ENCODE results near the gene SLC15A1. TPM values are rescaled to one million over a fixed set of nuclear protein-coding genes. Genes with fewer than 3 reads are reported as not detected.

The SLC15A1 gene
- total RNA-seq, 4 donors from 2014 or later = 0.19 to 5.3 (median 2.3) TPM

DNA sequence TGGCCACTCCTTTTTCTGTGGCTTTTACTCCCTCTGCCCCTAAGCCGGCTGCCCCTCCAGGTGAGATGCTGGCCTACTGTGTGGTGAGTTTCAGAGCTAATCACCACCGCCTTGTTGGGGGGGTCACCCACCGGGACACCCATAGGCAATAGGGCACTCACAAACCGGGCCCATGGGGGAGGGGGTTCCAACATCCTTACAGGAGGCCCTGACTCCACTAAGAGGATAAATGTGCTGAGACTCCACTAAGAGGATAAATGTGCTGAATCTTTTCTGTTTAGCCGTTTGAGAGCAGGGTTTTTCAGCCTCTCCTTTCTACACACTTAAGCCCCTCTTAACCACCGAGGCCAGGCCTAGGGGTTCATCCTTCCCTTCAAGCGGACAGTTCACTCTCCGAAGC is 73.7 kb downstream of the SLC15A1 start:
- 72 to 80% methylated on average over 5 to 6 of the region's 8 CpGs for WGBS, 2 donors
- peaks cover 0 to 37% (median 0%) of the 10 kb centered on the region in 3 donors for H3K4me1 ChIP-seq
- no peak overlapping the region for H3K4me3 ChIP-seq
- intact Hi-C loops (cut with DNase I) = no loop called here
- no peak for DNase-seq
- H3K36me3 ChIP-seq = no peaks in the 10 kb centered on the region
- no peak overlapping the region for H3K27ac ChIP-seq
- no peaks in the 10 kb centered on the region for H3K9me3 ChIP-seq
- no peaks in the 10 kb centered on the region for H3K27me3 ChIP-seq
- TF ChIP-seq, protein P1, sequence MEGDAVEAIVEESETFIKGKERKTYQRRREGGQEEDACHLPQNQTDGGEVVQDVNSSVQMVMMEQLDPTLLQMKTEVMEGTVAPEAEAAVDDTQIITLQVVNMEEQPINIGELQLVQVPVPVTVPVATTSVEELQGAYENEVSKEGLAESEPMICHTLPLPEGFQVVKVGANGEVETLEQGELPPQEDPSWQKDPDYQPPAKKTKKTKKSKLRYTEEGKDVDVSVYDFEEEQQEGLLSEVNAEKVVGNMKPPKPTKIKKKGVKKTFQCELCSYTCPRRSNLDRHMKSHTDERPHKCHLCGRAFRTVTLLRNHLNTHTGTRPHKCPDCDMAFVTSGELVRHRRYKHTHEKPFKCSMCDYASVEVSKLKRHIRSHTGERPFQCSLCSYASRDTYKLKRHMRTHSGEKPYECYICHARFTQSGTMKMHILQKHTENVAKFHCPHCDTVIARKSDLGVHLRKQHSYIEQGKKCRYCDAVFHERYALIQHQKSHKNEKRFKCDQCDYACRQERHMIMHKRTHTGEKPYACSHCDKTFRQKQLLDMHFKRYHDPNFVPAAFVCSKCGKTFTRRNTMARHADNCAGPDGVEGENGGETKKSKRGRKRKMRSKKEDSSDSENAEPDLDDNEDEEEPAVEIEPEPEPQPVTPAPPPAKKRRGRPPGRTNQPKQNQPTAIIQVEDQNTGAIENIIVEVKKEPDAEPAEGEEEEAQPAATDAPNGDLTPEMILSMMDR (IDR thresholded peaks at IDR 0.05) = no peak
- TF ChIP-seq POLR2A (IDR thresholded peaks at IDR 0.05) = no peak

DNA sequence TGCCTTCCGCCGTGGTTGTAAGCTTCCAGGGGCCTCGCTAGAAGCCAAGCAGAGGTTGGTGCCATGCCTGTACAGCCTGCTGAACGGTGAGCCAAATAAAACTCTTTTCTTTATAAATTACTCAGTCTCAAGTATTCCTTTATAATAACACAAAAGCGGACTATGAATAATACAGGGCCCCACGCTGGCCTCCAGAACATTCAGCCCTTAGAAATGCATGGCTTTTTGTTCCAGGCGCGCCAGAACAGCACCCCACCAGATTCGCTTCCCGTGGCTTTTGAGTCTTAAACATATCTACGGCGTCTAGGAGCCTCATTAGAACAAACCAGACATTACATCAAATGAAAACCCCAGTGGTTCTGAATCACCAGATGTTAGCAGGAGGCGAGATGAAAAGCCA is 75.1 kb downstream of the SLC15A1 start:
- no peak for TF ChIP-seq POLR2A (IDR thresholded peaks at IDR 0.05)
- TF ChIP-seq, protein P1 (IDR thresholded peaks at IDR 0.05) = no peak
- Histone ChIP-seq H3K4me3 (no peak overlapping the region), H3K27ac (no peak overlapping the region), H3K4me1 (peaks cover 0 to 48% (median 8%) of the 10 kb centered on the region in 3 donors), H3K27me3 (no peaks in the 10 kb centered on the region), H3K36me3 (no peaks in the 10 kb centered on the region), H3K9me3 (no peaks in the 10 kb centered on the region)
- WGBS, 2 donors = 39 to 47% methylated on average over 12 to 13 of the region's 13 CpGs
- DNase-seq = no peak
- intact Hi-C loops (cut with DNase I) = no loop called here

DNA sequence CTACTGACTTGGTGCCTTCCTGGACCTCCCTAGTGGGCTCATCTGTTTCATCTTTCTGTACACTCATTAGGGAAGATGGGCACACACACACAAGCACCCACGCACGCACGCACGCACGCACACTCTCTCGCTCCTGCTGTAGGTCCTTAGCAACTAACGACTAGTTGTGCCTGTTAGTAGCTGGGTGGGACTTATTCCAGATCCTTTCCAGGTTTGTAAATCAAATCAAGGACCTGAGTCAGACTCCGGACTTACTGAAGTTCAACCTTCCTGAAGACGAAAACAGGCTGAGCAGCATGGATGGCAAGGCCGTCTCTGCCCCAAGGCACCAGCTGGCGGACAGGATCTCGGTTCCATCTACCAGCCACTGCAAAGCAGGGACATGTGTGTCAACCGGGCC is 76.2 kb downstream of the SLC15A1 start:
- Histone ChIP-seq H3K27ac (peak overlapping the region in 3 of 4 donors; percentile 28 to 75 (median 41)), H3K4me3 (peak overlapping the region in 2 of 4 donors; percentile 16 to 27), H3K4me1 (peaks cover 0 to 48% (median 8%) of the 10 kb centered on the region in 3 donors), H3K36me3 (no peaks in the 10 kb centered on the region), H3K27me3 (no peaks in the 10 kb centered on the region), H3K9me3 (no peaks in the 10 kb centered on the region)
- DNase-seq = no peak
- no peak for TF ChIP-seq POLR2A (IDR thresholded peaks at IDR 0.05)
- TF ChIP-seq, protein P1 (IDR thresholded peaks at IDR 0.05) = no peak
- 53 to 62% methylated on average over 6 to 13 of the region's 13 CpGs for WGBS, 2 donors
- intact Hi-C loops (cut with DNase I) = no loop called here

DNA sequence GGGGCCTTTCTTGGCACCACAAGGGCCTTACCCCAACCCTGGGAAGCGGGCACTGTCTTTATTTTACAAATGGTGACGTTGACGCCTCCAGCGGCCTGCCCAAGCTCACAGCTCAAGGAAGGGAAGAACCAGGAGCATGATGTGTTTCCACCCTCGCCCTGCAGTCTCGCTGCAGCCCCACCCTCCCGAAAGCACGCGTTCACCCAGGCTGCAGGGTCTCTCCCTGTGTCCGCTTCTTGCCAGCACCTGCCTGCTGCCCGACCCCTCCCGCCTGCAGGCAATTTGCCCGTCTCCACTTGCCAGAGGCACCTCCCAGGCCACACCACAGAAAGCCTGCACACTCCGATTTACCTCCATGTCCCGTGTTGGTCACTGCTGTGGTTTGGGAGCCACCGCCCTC is 76.6 kb downstream of the SLC15A1 start:
- intact Hi-C loops (cut with DNase I) = no loop called here
- no peaks in the 10 kb centered on the region for H3K9me3 ChIP-seq
- H3K4me1 ChIP-seq = peaks cover 0 to 48% (median 8%) of the 10 kb centered on the region in 3 donors
- TF ChIP-seq POLR2A (IDR thresholded peaks at IDR 0.05) = no peak
- TF ChIP-seq, protein P1 (IDR thresholded peaks at IDR 0.05) = no peak
- no peaks in the 10 kb centered on the region for H3K27me3 ChIP-seq
- H3K36me3 ChIP-seq = no peaks in the 10 kb centered on the region
- peak overlapping the region in 2 of 4 donors; percentile 16 to 27 for H3K4me3 ChIP-seq
- DNase-seq = no peak
- peak overlapping the region in 3 of 4 donors; percentile 28 to 75 (median 41) for H3K27ac ChIP-seq
- WGBS, 2 donors = 34 to 53% methylated on average over 3 to 15 of the region's 16 CpGs

DNA sequence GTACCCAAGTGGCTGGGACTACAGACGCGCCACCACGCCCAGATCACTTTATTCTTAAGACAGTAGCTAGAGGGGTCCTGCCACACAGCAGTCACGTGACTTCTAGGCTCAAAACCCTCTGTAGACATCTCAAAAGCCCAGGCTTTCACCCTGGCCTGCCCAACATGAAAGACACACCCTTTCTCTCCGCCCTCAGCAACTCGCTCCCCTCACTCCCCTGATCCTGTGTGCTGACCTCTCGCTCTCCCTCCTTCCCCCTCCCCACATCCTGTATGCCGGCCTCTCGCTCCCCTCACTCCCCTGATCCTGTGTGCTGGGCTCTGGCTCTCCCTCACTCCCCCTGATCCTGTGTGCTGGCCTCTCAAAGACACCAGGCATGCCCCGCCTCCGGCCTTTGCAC is 77.4 kb downstream of the SLC15A1 start:
- H3K4me1 ChIP-seq = peaks cover 0 to 48% (median 8%) of the 10 kb centered on the region in 3 donors
- peak overlapping the region in 1 of 4 donors; percentile 75 for H3K27ac ChIP-seq
- 78 to 83% methylated on average over 10 to 11 of the region's 11 CpGs for WGBS, 2 donors
- no peaks in the 10 kb centered on the region for H3K36me3 ChIP-seq
- H3K27me3 ChIP-seq = no peaks in the 10 kb centered on the region
- no peaks in the 10 kb centered on the region for H3K9me3 ChIP-seq
- intact Hi-C loops (cut with DNase I) = no loop called here
- no peak for DNase-seq
- TF ChIP-seq POLR2A (IDR thresholded peaks at IDR 0.05) = no peak
- TF ChIP-seq, protein P1 (IDR thresholded peaks at IDR 0.05) = no peak
- no peak overlapping the region for H3K4me3 ChIP-seq

Measured in esophagus squamous epithelium (tissue), 5 donors.